SK-N-SH (cell line): ENCODE measurements around the gene PEPD.

Experiments
- CTCF ChIP-seq: fragments of 200-600 bp; sonication (generic); IDR thresholded peaks from 2 replicates; pipeline ENCODE4 v1.6.1; 2017; ENCODE audit warnings: antibody characterized with exemption, mild to moderate bottlenecking, moderate library complexity
- EP300 ChIP-seq, 2 experiments: IDR thresholded peaks; 2 replicates each; pipeline versions ENCODE4 v1.4.0 to v1.6.1; 2012; ENCODE audit warnings: borderline replicate concordance in 1 of 2, low read depth in 1 of 2, low read length in 1 of 2
- GABPA ChIP-seq: IDR thresholded peaks from 2 replicates; pipeline ENCODE4 v1.4.0; 2012; ENCODE audit warnings: low read depth, mild to moderate bottlenecking
- IRF3 ChIP-seq: fragments of 150-350 bp; IDR thresholded peaks from 2 replicates; pipeline ENCODE4 v1.6.1; 2016; ENCODE audit warnings: mild to moderate bottlenecking, low read depth, low read length
- MXI1 ChIP-seq: IDR thresholded peaks from 2 replicates; pipeline ENCODE4 v1.6.1; 2012; ENCODE audit warnings: mild to moderate bottlenecking, low read depth, low read length, improper control_type of control experiment
- SIN3A ChIP-seq: IDR thresholded peaks from 2 replicates; pipeline ENCODE4 v1.6.1; 2012; ENCODE audit warnings: low read depth, mild to moderate bottlenecking, low read length, moderate library complexity, borderline replicate concordance
- SMC3 ChIP-seq: IDR thresholded peaks from 2 replicates; pipeline ENCODE4 v1.6.1; 2012; ENCODE audit warnings: low read depth, low read length, improper control_type of control experiment
- USF1 ChIP-seq: IDR thresholded peaks from 2 replicates; pipeline ENCODE4 v1.4.0; 2012; ENCODE audit warnings: low read depth, borderline replicate concordance
- YY1 ChIP-seq: IDR thresholded peaks from 2 replicates; pipeline ENCODE4 v1.4.0; 2012; ENCODE audit warnings: low read depth, mild to moderate bottlenecking

- TF ChIP-seq YY1, result no peak
- no peak for TF ChIP-seq CTCF
- TF ChIP-seq GABPA, result no peak
- no peak for TF ChIP-seq MXI1
- TF ChIP-seq SMC3, result no peak
- no peak for TF ChIP-seq USF1
- no peak for TF ChIP-seq EP300 (IDR thresholded peaks at IDR 0.05; ENCODE audit: borderline replicate concordance in 1 of 2, low read depth in 1 of 2, low read length in 1 of 2)
- TF ChIP-seq SIN3A, result no peak
- no peak for TF ChIP-seq IRF3
Observed at GRCh38 chr19:33557720-33558119, 36.1 kb upstream of the PEPD start.
